Activated gamma-delta T cell treated with Interleukin-2 at 50 U/mL for 16 hours (primary cell): ENCODE results near the gene PCDH15.
A peak's percentile ranks its signal among the peaks of the same experiment; 100 is the strongest.
"Not testable (repeated sequence)": the region's sequence is repeated elsewhere in the genome, so short reads cannot be mapped to it uniquely, and the experiment has no call there.

Source experiments
- DNase-seq: peaks from one replicate; pipeline ENCODE4 v3.0.0-alpha.2; 2020

Gene PCDH15

GRCh38 chr10:53952698-53953630 is 848.1 kb downstream of the PCDH15 start:
- peak; percentile 3 for DNase-seq

GRCh38 chr10:53939654-53940053 is 861.4 kb downstream of the PCDH15 start:
- DNase-seq, result no peak

- DNase-seq, result no peak
Observed at GRCh38 chr10:53930648-53931047, 870.4 kb downstream of the PCDH15 start.

GRCh38 chr10:53924051-53924700 is 876.9 kb downstream of the PCDH15 start:
- DNase-seq, result not testable (repeated sequence)

- no peak for DNase-seq
Observed at GRCh38 chr10:53918755-53919154, 882.3 kb downstream of the PCDH15 start.

- no peak for DNase-seq
Observed at GRCh38 chr10:53909791-53910190, 891.2 kb downstream of the PCDH15 start.

- no peak for DNase-seq
Observed at GRCh38 chr10:53904506-53905241, 896.4 kb downstream of the PCDH15 start.

GRCh38 chr10:53903756-53904155 is 897.3 kb downstream of the PCDH15 start:
- DNase-seq, result no peak

- DNase-seq, result no peak
Observed at GRCh38 chr10:53899463-53900160, 901.4 kb downstream of the PCDH15 start.

- DNase-seq, result no peak
Observed at GRCh38 chr10:53898532-53898931, 902.5 kb downstream of the PCDH15 start.

- DNase-seq, result no peak
Observed at GRCh38 chr10:53894145-53894544, 906.9 kb downstream of the PCDH15 start.

GRCh38 chr10:53893061-53893460 is 908.0 kb downstream of the PCDH15 start:
- no peak for DNase-seq

GRCh38 chr10:53886325-53887300 is 914.4 kb downstream of the PCDH15 start:
- no peak for DNase-seq

GRCh38 chr10:53864846-53865245 is 936.2 kb downstream of the PCDH15 start:
- DNase-seq, result no peak

GRCh38 chr10:53852450-53853175 is 948.4 kb downstream of the PCDH15 start:
- no peak for DNase-seq

- DNase-seq, result no peak
Observed at GRCh38 chr10:53846809-53847208, 954.2 kb downstream of the PCDH15 start.

GRCh38 chr10:53843736-53844362 is 957.2 kb downstream of the PCDH15 start:
- no peak for DNase-seq

GRCh38 chr10:53841483-53842145 is 959.4 kb downstream of the PCDH15 start:
- DNase-seq, result no peak

GRCh38 chr10:53840653-53841052 is 960.4 kb downstream of the PCDH15 start:
- no peak for DNase-seq
